OCI-LY7 (cell line): ENCODE measurements around the gene RPL37A. TPM values are rescaled to one million over a fixed set of nuclear protein-coding genes. Genes with fewer than 3 reads are reported as not detected.

ENCODE experiments used
- BruUV-seq: library from RNA; stranded (reverse); fragments of 400-500 nt; replicated peaks from 2 replicates; lab custom pipeline; 2021; lab: Mats Ljungman, UMichigan
- CTCF ChIA-PET: fragments of 300-600 bp; sonication (Branson Sonifier 250); formaldehyde crosslinking; loops from one replicate; lab custom pipeline; 2022; ENCODE audit warnings: antibody characterized with exemption; ENCODE audit not compliant: unreplicated experiment; lab: Charles Lee
- POLR2A ChIA-PET: fragments of 300-600 bp; sonication (Branson Sonifier 250); formaldehyde crosslinking; loops from one replicate; lab custom pipeline; 2022; ENCODE audit warnings: antibody characterized with exemption; lab: Charles Lee
- DNase-seq: peaks from one replicate; pipeline ENCODE4 v3.0.0-alpha.2; 2015; ENCODE audit warnings: low spot score
- H2AFZ ChIP-seq: fragments of 200-600 bp; sonication (generic), shearing (Covaris generic); 2 replicates; pipeline ENCODE4 v1.6.1; 2014; ENCODE audit warnings: mild to moderate bottlenecking, antibody characterized with exemption, low read length, moderate library complexity
- H3K27ac ChIP-seq: fragments of 200-600 bp; sonication (generic); 2 replicates; pipeline ENCODE4 v1.5.1; 2014; ENCODE audit warnings: mixed run types, low read depth, mild to moderate bottlenecking, moderate library complexity, low read length, inconsistent platforms; ENCODE audit not compliant: poor library complexity, severe bottlenecking
- H3K36me3 ChIP-seq: fragments of 200-600 bp; sonication (generic); 2 replicates; pipeline ENCODE4 v1.6.1; 2014; ENCODE audit warnings: mild to moderate bottlenecking, antibody characterized with exemption, low read length, moderate library complexity, mixed read lengths; ENCODE audit not compliant: insufficient read depth
- H3K4me1 ChIP-seq: fragments of 200-600 bp; sonication (generic); 2 replicates; pipeline ENCODE4 v1.5.1; 2014; ENCODE audit warnings: mild to moderate bottlenecking, low read length; ENCODE audit not compliant: insufficient read depth, poor library complexity, severe bottlenecking
- H3K4me2 ChIP-seq: fragments of 200-600 bp; sonication (generic); 2 replicates; pipeline ENCODE4 v1.6.1; 2014; ENCODE audit warnings: mild to moderate bottlenecking, low read length
- H3K4me3 ChIP-seq: fragments of 200-600 bp; sonication (generic); 2 replicates; pipeline ENCODE4 v1.5.1; 2014; ENCODE audit warnings: mild to moderate bottlenecking, low read depth, low read length; ENCODE audit not compliant: poor library complexity, severe bottlenecking
- H3K79me2 ChIP-seq: fragments of 200-600 bp; sonication (generic); 2 replicates; pipeline ENCODE4 v1.6.1; 2016; ENCODE audit warnings: low read depth, mild to moderate bottlenecking, low read length, moderate library complexity, mixed read lengths; ENCODE audit not compliant: insufficient read depth
- H3K9me2 ChIP-seq: fragments of 200-600 bp; sonication (generic); 2 replicates; pipeline ENCODE4 v1.6.1; 2016; ENCODE audit warnings: mild to moderate bottlenecking, low read length, mixed read lengths; ENCODE audit not compliant: insufficient read depth
- H3K9me3 ChIP-seq: fragments of 200-600 bp; sonication (generic); 2 replicates; pipeline ENCODE4 v1.6.1; 2014; ENCODE audit warnings: mild to moderate bottlenecking, mixed run types, low read length, mixed read lengths
- H4K20me1 ChIP-seq: fragments of 200-600 bp; sonication (generic); 2 replicates; pipeline ENCODE4 v1.6.1; 2014; ENCODE audit warnings: mild to moderate bottlenecking, antibody characterized with exemption, low read length, moderate library complexity, mixed read lengths; ENCODE audit not compliant: insufficient read depth
- EZH2phosphoT487 ChIP-seq: fragments of 200-600 bp; sonication (generic); IDR thresholded peaks from 2 replicates; pipeline ENCODE4 v1.6.1; 2018; ENCODE audit warnings: low read depth, borderline replicate concordance, mild to moderate bottlenecking, mixed run types, antibody characterized with exemption, low read length, moderate library complexity, mixed read lengths
- intact Hi-C: fragments of 100-400 bp; cut with micrococcal nuclease; formaldehyde crosslinking; loops from one replicate; pipeline ENCODE4 v1.10.0; 2022; ENCODE audit not compliant: unreplicated experiment
- total RNA-seq, 2 experiments: library from RNA; depleted of rRNA in 1 of 2; stranded (reverse); fragments of >200 nt in 1 of 2; shearing (Covaris generic) in 1 of 2; gene quantifications; 2 replicates each; pipeline ENCODE4 v1.2.3, GENCODE V29; 2014 to 2022
- TF ChIP-seq, protein P1 (sequence below): fragments of 200-600 bp; sonication (generic); conservative IDR thresholded peaks from 2 replicates; pipeline ENCODE4 v1.5.1; 2014; ENCODE audit warnings: mild to moderate bottlenecking, antibody characterized with exemption, low read length, moderate library complexity, mixed read lengths

RPL37A gene
- total RNA-seq, 2 experiments from 2014 or later = 3,500 to 4,020 TPM

DNA sequence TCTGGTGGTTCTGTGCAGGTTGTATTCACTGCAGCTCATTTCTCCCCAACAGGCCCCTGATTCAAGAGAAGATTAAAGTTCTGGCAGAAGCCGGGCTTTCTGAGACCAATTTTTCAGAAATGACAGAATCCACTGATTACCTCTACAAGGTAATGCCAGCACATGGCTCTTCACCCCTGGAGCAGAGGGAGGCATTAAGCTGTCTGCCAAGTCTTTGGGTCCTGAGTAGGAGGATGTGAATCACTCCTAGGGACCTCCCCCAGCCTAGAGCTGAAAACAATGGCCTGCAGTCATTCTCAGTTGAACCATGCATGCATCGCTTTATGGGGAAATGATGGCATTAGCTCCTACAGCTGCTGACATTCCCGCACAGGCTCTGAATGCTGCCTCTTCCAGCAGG is 20.5 kb upstream of the RPL37A start:
- ChIA-PET CTCF (no interaction called here), POLR2A (no interaction called here)
- intact Hi-C loops = no loop called here
- H3K4me2 ChIP-seq = no peak overlapping the region
- TF ChIP-seq, protein P1, sequence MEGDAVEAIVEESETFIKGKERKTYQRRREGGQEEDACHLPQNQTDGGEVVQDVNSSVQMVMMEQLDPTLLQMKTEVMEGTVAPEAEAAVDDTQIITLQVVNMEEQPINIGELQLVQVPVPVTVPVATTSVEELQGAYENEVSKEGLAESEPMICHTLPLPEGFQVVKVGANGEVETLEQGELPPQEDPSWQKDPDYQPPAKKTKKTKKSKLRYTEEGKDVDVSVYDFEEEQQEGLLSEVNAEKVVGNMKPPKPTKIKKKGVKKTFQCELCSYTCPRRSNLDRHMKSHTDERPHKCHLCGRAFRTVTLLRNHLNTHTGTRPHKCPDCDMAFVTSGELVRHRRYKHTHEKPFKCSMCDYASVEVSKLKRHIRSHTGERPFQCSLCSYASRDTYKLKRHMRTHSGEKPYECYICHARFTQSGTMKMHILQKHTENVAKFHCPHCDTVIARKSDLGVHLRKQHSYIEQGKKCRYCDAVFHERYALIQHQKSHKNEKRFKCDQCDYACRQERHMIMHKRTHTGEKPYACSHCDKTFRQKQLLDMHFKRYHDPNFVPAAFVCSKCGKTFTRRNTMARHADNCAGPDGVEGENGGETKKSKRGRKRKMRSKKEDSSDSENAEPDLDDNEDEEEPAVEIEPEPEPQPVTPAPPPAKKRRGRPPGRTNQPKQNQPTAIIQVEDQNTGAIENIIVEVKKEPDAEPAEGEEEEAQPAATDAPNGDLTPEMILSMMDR = no peak
- no peak for TF ChIP-seq EZH2phosphoT487
- H3K27ac ChIP-seq = no peak overlapping the region
- H3K9me3 ChIP-seq = no peaks in the 10 kb centered on the region
- peaks cover 27% of the 10 kb centered on the region for H3K36me3 ChIP-seq
- H3K9me2 ChIP-seq = no peaks in the 10 kb centered on the region
- H3K4me1 ChIP-seq = no peaks in the 10 kb centered on the region
- H2AFZ ChIP-seq = no peak overlapping the region
- no peak for DNase-seq
- no TSS peak for BruUV-seq
- H4K20me1 ChIP-seq = no peaks in the 10 kb centered on the region
- H3K79me2 ChIP-seq = no peaks in the 10 kb centered on the region
- H3K4me3 ChIP-seq = no peak overlapping the region

DNA sequence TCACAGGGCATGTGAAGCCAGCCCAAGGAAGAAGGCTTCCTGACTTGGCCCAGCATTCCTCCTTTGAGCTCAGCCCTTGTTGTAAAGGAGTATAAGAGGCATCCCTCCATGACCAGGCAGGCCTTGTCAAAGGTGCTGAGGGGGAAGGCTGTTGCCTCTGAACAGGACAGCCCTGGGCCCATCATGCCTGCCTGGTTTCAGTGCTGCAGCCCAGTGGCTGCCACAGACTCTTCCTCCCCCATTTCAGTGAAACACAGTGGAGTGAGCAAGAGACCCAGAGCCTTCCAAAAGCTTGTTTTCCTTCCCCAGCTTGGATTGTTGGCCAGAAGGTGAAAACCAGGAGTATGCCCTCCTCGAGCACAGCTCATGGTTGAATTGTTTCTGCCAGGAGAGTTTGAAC is 19.9 kb upstream of the RPL37A start:
- no peaks in the 10 kb centered on the region for H3K4me1 ChIP-seq
- H3K4me2 ChIP-seq = no peak overlapping the region
- H3K9me2 ChIP-seq = no peaks in the 10 kb centered on the region
- TF ChIP-seq, protein P1 = no peak
- no peak for TF ChIP-seq EZH2phosphoT487
- peaks cover 30% of the 10 kb centered on the region for H3K36me3 ChIP-seq
- BruUV-seq = no TSS peak
- CTCF ChIA-PET = interaction anchor here (0.6 kb wide), 1 partner anchor 35 kb away, joined by 3 read pairs; no protein-coding TSS in a partner anchor
- no peak overlapping the region for H3K4me3 ChIP-seq
- H3K79me2 ChIP-seq = no peaks in the 10 kb centered on the region
- no peak overlapping the region for H3K27ac ChIP-seq
- POLR2A ChIA-PET = interaction anchor here (1.3 kb wide), 1 partner anchor 35 kb away, joined by 3 read pairs; no protein-coding TSS in a partner anchor
- no peak overlapping the region for H2AFZ ChIP-seq
- H3K9me3 ChIP-seq = no peaks in the 10 kb centered on the region
- H4K20me1 ChIP-seq = no peaks in the 10 kb centered on the region
- DNase-seq = no peak
- intact Hi-C loops = no loop called here

DNA sequence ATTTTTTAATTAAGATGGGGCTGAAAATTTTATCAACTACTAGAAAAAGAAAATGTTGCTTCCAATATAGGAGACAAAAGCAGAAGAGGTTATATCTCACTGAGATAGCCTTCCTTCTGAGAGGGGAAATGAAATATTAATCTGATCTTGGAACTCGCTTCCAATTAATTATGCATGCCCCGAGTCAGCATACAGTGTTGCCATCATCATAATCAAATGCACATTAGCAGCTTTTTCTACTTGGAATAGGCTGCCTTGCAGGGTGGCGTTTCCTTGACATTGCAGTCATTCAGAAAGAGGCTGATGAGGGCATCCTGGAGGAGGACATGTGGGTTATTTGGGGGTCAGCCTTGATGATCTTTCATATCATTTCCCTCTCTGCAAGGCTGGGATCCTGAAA is 18.4 kb upstream of the RPL37A start:
- Histone ChIP-seq H3K4me2 (no peak overlapping the region), H3K36me3 (peaks cover 28% of the 10 kb centered on the region), H2AFZ (no peak overlapping the region), H3K9me3 (no peaks in the 10 kb centered on the region), H3K4me3 (no peak overlapping the region), H3K79me2 (no peaks in the 10 kb centered on the region), H4K20me1 (no peaks in the 10 kb centered on the region), H3K9me2 (no peaks in the 10 kb centered on the region), H3K27ac (no peak overlapping the region), H3K4me1 (no peaks in the 10 kb centered on the region)
- TF ChIP-seq, protein P1 = no peak
- no peak for TF ChIP-seq EZH2phosphoT487
- intact Hi-C loops = no loop called here
- no peak for DNase-seq
- ChIA-PET CTCF (no interaction called here), POLR2A (no interaction called here)
- no TSS peak for BruUV-seq
